T-helper 17 cell (primary cell): ENCODE results near the gene CHST4. TPM values are rescaled to one million over a fixed set of nuclear protein-coding genes. Genes with fewer than 3 reads are reported as not detected.
A peak's percentile ranks its signal among the peaks of the same experiment; 100 is the strongest.
"Not testable (repeated sequence)": the region's sequence is repeated elsewhere in the genome, so short reads cannot be mapped to it uniquely, and the experiment has no call there.

Experiments used
- ATAC-seq: fragments of 150-1000 bp; cut with Tn5 transposase; 2 replicates; pipeline ENCODE4 v1.10.0; 2021; ENCODE audit warnings: mild to moderate bottlenecking, moderate library complexity
- DNase-seq, 3 donors: peaks; one replicate each; pipeline versions ENCODE4 v3.0.0 to v3.0.0-alpha.2; 2020 to 2021
- H3K9me3 ChIP-seq: one replicate; pipeline ENCODE4 v1.7.0; 2013; ENCODE audit warnings: low read length, mild to moderate bottlenecking; ENCODE audit not compliant: control insufficient read depth, poor library complexity, severe bottlenecking
- H3K27ac Mint-ChIP-seq: one replicate; pipeline ENCODE4 v1.8.0; 2022; ENCODE audit warnings: mild to moderate bottlenecking, moderate library complexity, mixed read lengths
- H3K27me3 Mint-ChIP-seq: one replicate; pipeline ENCODE4 v1.8.0; 2022; ENCODE audit warnings: mixed read lengths
- H3K36me3 Mint-ChIP-seq: one replicate; pipeline ENCODE4 v1.8.0; 2022; ENCODE audit warnings: low read depth, mixed read lengths
- H3K4me1 Mint-ChIP-seq: one replicate; pipeline ENCODE4 v1.8.0; 2022; ENCODE audit warnings: mild to moderate bottlenecking, mixed read lengths
- H3K4me3 Mint-ChIP-seq: one replicate; pipeline ENCODE4 v1.8.0; 2022; ENCODE audit warnings: mild to moderate bottlenecking, moderate library complexity, mixed read lengths
- total RNA-seq, 4 donors: library from RNA in 2 of 4; stranded (reverse) in 2 of 4; gene quantifications; one replicate each; pipeline ENCODE4 v1.2.3 and lab custom pipeline; 2022 to 2026

CHST4 gene
- total RNA-seq, 2 donors from 2014 or later = not detected

DNA sequence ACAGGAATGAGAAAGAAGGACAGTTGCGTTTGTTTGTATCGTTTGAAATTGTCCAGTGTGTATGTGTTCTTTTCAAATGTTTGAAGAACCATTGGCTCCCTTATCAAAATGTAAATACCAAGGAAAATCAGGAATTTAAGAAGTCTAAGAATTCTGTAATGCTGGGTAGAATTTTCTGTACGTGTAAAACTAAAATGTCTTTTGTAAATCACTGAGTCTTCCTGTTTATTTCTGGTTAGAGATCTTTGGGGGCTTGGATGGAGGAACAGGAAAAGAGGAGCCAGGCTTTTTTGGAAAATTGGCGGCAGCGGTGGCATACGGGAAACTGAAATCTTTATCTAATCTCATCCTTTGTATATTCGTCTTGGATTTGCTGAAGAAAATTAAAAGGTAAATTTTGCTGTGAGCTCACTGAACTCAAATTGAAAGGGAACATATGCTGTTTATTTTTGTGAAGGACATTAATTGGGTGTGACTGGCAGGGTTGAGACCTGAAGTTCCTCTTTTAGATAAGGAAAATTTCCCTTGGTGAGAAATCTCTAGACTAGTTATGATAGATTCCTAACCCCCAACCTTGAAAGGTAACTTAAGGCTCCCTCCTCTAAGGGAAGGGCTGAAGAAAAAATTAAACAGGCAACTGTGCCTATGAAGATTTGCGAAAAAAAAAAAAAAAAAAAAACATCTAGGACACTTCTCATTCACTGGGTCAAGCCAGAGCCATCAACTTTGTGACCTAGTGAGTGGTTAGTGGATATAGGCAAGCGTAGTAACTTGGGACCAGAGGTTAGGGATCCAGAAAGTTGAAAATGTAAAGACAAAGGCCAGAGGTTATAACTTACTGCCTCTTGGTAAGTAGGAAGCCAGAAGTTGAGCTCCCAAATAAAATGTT is 39.8 kb downstream of the CHST4 start:
- no peak for DNase-seq
- peaks cover 18% of the 10 kb centered on the region for H3K4me1 Mint-ChIP-seq
- peak overlapping the region; percentile 98 for H3K27ac Mint-ChIP-seq
- H3K27me3 Mint-ChIP-seq = no peaks in the 10 kb centered on the region
- no peaks in the 10 kb centered on the region for H3K9me3 ChIP-seq
- ATAC-seq = no peak
- H3K4me3 Mint-ChIP-seq = peak overlapping the region; percentile 93
- no peaks in the 10 kb centered on the region for H3K36me3 Mint-ChIP-seq

DNA sequence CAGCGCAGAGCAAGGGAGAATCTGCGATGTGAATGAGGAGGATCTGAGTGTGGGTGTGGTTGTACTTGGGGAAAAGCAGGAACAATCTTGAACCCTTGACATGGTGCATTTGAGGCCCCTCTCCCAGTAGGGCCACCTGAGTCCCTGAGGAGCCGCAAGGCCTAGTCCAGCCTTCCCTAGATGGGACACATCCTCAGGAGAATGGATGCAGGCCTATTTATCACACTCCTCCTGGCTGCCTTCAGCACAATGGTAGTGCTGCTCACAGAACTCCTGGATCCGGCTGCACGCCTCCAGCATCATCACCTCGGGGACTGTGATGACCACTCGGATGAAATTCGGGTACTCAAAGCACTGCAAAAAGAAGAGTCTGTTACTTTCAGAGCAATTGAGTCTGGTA is 41.7 kb downstream of the CHST4 start:
- peaks cover 7% of the 10 kb centered on the region for H3K27me3 Mint-ChIP-seq
- peaks cover 18% of the 10 kb centered on the region for H3K4me1 Mint-ChIP-seq
- DNase-seq = no peak
- no peak overlapping the region for H3K4me3 Mint-ChIP-seq
- ATAC-seq = no peak
- H3K36me3 Mint-ChIP-seq = no peaks in the 10 kb centered on the region
- no peaks in the 10 kb centered on the region for H3K9me3 ChIP-seq
- H3K27ac Mint-ChIP-seq = no peak overlapping the region

DNA sequence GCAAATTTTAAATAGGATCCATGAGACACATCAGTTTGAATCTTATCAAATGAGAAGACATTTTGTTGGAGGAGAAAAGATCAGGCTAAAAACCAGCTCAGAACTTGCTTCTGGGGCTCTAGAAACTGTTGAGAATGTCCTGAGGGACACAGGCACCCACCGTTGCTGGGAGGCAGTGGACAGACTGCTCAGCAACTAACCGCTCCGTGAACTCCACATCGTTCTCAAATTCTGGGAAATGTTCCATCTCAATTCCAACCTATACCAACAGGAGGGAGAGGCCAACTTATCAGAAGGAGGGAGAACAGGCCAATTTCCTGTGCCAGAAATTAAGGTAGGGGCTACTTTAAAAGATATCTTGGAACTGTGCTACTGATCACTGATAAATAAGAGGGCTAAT is 42.3 kb downstream of the CHST4 start:
- peaks cover 7% of the 10 kb centered on the region for H3K27me3 Mint-ChIP-seq
- peaks cover 18% of the 10 kb centered on the region for H3K4me1 Mint-ChIP-seq
- no peaks in the 10 kb centered on the region for H3K36me3 Mint-ChIP-seq
- DNase-seq = no peak
- no peak for ATAC-seq
- no peak overlapping the region for H3K4me3 Mint-ChIP-seq
- no peak overlapping the region for H3K27ac Mint-ChIP-seq
- H3K9me3 ChIP-seq = no peaks in the 10 kb centered on the region

DNA sequence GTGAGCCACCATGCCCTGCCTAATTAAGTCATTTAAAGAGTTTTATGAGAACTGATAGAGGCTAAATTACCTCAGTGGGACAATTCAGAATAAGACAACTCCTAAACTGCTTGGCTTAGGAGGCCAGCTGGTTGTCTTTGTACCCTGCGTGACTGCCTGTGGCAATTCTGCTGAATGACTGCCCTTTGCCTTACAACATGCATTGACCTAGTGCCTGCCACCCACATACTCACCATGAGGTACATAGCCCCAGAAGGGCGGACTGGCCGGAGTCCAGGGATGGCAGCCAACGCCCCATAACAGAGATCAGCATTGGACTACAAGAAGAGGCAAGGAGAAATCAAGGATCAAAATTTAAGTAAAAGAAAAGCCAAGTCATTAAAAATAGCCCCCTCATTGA is 43.4 kb downstream of the CHST4 start:
- Mint-ChIP-seq H3K4me3 (no peak overlapping the region), H3K4me1 (peaks cover 12% of the 10 kb centered on the region), H3K36me3 (no peaks in the 10 kb centered on the region), H3K27me3 (peaks cover 7% of the 10 kb centered on the region), H3K27ac (no peak overlapping the region)
- H3K9me3 ChIP-seq = no peaks in the 10 kb centered on the region
- ATAC-seq (no peak), DNase-seq (no peak)

DNA sequence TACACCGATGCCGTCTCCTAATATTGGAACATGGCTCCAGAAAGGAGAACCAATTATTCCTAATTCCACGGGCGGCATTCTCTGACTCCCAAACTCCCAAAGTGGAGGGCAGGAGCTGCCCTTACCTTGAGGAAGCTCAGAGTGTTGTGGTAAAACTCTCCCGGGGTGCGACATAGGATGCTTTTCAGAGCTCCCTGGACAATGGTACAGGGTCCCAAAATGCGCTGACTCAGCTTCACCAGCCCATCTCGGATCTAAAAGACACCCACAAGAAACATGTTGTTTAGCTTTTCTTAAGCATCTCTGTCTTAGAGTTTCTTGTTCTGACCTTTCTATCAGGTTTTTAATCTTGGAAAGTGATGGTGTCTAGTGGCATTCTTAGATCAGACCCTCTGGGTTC is 43.9 kb downstream of the CHST4 start:
- no peaks in the 10 kb centered on the region for H3K9me3 ChIP-seq
- no peak for ATAC-seq
- DNase-seq = no peak
- Mint-ChIP-seq H3K27ac (no peak overlapping the region), H3K4me1 (peaks cover 7% of the 10 kb centered on the region), H3K36me3 (no peaks in the 10 kb centered on the region), H3K4me3 (no peak overlapping the region), H3K27me3 (peaks cover 8% of the 10 kb centered on the region)

DNA sequence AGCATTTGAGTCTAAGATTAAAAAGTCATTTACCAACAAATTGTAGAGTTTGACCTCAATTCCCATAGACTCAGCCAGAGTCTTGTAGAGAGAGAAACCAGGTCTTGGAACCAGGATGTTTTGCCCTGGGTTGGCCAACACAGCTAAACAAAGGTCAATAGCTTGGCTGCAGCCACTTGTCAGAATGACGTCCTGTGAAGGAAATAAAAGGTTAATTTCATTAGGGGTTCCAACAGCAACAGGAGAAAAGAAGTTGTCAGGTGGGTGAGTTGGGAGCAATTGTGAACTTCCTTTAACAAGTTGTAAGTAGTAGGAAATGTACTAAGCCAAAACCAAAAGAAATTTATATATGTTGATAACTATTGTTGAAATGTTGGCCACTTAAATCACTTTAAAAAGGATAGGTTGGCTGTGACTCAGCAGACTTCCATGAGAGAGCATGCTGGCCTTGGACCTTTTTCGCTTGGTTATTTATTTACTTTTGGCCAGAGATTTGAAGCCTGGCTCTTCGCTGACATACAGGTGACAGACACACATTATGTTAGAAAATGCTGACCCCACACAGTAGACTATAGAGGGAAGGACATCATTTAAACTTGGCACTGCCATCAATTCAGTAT is 46.4 kb downstream of the CHST4 start:
- Mint-ChIP-seq H3K36me3 (no peaks in the 10 kb centered on the region), H3K4me3 (no peak overlapping the region), H3K27ac (no peak overlapping the region), H3K27me3 (peaks cover 32% of the 10 kb centered on the region), H3K4me1 (no peaks in the 10 kb centered on the region)
- DNase-seq = no peak
- ATAC-seq = no peak
- H3K9me3 ChIP-seq = no peaks in the 10 kb centered on the region

DNA sequence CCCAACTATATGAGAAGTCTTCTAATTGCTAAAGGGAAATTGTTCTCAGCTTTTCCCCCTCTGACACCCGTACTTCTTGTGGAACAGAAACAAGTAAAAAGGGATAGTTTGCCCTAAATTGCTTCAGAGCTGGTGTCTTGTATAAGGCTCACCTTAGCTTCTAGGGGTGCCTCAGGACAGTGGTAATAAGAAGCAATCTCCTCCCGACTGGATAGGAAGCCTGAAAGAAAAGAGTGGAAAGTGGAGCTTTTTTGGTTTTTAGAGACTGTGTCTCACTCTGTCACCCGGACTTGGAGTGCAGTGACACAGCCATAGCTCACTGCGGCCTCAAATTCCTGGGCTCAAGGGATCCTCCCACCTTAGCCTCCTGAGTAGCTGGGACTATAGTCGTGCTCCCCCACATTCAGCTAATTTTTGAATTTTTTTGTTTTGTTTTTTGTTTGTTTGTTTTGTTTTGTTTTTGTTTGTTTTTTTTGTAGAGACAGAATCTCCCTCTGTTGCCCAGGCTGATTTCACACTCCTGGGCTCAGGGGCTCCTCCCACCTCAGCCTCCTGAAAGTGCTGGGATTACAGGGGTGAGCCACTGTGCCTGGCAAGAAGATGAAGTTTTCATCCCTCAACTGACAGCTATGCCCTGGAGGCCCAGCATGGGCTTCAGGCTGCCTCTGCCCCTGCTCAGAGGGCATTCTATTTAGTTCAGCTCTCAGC is 47.3 kb downstream of the CHST4 start:
- no peaks in the 10 kb centered on the region for H3K4me1 Mint-ChIP-seq
- H3K4me3 Mint-ChIP-seq = no peak overlapping the region
- ATAC-seq = no peak
- no peak for DNase-seq
- H3K36me3 Mint-ChIP-seq = no peaks in the 10 kb centered on the region
- H3K27me3 Mint-ChIP-seq = peaks cover 36% of the 10 kb centered on the region
- H3K9me3 ChIP-seq = no peaks in the 10 kb centered on the region
- no peak overlapping the region for H3K27ac Mint-ChIP-seq

DNA sequence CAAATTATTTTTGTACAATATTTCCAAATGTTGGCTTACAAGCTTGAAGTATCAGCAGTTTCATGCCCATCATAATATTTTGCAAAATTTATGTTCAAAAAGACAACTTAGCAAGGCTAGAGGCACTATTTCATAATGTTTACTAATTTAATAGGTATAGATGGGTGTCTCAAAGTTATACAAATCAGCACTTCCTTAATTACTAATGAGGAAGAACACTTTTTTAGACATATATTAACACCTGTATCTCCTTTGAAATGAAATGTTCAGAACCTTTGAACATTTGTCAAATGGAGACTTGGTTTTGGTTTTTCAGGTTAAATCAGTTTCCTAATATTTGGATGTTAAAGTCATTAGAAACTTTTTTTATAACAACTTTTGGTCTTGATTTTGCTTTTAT is 48.5 kb downstream of the CHST4 start:
- no peaks in the 10 kb centered on the region for H3K36me3 Mint-ChIP-seq

DNA sequence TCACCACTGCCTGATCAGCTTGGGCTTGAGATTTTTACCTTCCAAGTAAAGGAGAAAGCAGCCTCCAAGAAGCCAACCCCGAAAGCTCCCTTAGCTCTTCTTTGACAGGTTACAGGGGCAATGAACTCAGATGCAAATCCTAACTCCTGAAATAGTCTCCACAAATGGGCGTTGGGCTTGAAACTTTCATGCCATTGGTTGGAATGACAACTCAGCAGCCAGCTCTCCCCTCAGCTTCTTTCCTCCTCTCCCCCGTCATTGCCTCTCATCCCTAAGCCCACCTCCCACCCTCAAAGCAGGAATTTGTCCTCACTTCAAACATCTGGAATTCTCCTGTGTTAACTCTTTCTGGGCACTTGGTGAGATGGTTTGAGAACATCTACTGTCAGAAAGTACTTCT is 50.7 kb downstream of the CHST4 start, which contains the start of gene TAT:
TAT (minus strand) TSS at position 122 of the 400 bp plus-strand sequence. CDS start 677 bp downstream, outside the sequence.
- no peak within 1 kb of the TSS for H3K4me3 Mint-ChIP-seq
- no peak within 1 kb of the TSS for H3K27ac Mint-ChIP-seq
- no peaks in the 10 kb centered on the region for H3K9me3 ChIP-seq
- peaks cover 38% of the 10 kb centered on the region for H3K27me3 Mint-ChIP-seq
- DNase-seq (no peak), ATAC-seq (no peak)
- no peaks in the 10 kb centered on the region for H3K36me3 Mint-ChIP-seq
- no peaks in the 10 kb centered on the region for H3K4me1 Mint-ChIP-seq

More for the DNA sequence above, 48.5 kb downstream of the CHST4 start:
- no peak for DNase-seq
- H3K9me3 ChIP-seq = no peaks in the 10 kb centered on the region
- no peaks in the 10 kb centered on the region for H3K4me1 Mint-ChIP-seq
- ATAC-seq = no peak
- peaks cover 36% of the 10 kb centered on the region for H3K27me3 Mint-ChIP-seq
- H3K4me3 Mint-ChIP-seq = no peak overlapping the region
- H3K27ac Mint-ChIP-seq = no peak overlapping the region

DNA sequence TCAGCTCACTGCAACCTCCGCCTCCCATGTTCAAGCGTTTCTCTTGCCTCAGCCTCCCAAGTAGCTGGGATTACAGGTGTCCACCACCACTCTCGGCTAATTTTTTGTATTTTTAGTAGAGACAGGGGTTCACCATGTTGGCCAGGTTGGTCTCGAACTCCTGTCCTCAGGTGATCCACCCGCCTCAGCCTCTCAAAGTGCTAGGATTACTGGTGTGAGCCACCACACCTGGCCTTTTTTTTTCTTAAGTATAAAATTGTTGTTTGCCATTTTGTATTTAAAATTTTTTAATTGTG is 56.3 kb downstream of the CHST4 start:
- H3K4me3 Mint-ChIP-seq, DNase-seq, H3K9me3 ChIP-seq, H3K27ac Mint-ChIP-seq, H3K36me3 Mint-ChIP-seq, H3K4me1 Mint-ChIP-seq, ATAC-seq: not testable (repeated sequence)
- peaks cover 47% of the 10 kb centered on the region for H3K27me3 Mint-ChIP-seq

DNA sequence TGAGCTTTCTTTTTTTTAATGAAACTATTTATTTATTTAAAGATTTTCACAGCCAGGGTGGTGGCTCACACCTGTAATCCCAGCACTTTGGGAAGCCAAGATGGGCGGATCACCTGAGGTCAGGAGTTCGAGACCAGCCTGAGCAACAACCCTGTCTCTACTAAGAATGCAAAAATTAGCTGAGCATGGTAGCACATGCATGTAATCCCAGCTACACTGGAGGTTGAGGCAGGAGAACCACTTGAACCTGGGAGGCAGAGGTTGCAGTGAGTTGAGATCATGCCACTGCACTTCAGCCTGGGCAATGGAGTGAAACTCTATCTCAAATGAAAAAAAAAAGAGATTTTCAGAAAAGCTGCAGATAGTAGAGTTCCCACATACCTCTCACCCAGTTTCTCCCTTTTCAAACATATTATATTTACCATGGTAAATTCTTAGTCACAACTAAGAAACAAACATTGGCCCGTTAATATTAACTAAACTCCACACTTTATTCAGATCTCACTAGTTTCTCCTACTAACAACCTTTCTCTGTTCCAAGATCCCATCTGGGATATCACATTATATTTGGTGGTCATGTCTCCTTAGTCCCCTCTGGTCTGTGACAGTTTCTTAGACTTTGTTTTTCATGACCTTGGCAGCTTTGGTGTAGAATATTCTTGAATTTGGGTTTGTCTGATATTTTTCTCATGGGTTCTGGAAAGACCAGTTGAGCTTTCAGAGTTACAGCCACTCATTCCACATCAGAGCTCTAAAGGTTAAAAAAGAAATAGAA is 58.5 kb downstream of the CHST4 start:
- no peaks in the 10 kb centered on the region for H3K9me3 ChIP-seq
- peaks cover 57% of the 10 kb centered on the region for H3K27me3 Mint-ChIP-seq
- no peak for DNase-seq
- H3K27ac Mint-ChIP-seq = no peak overlapping the region
- ATAC-seq = no peak
- no peaks in the 10 kb centered on the region for H3K4me1 Mint-ChIP-seq
- H3K4me3 Mint-ChIP-seq = no peak overlapping the region
- H3K36me3 Mint-ChIP-seq = peaks cover 2% of the 10 kb centered on the region

DNA sequence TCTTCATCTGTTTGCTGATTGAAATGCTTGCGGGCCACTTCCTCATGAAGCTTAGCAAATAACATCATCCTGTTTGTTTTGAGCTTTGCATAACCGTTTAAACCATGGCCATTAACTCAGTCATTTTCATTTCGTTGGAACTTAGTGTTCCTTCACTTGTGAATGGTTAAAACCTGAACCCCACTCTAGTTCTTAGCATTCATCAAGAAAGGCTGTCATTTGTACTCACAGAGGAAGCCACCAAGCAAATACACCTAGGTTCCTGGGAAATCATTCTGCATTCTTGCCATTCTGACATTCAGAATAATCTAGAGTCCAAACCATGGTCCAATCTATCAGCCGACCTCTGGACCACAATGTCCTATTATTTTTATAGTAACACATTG is 59.1 kb downstream of the CHST4 start:
- Mint-ChIP-seq H3K4me1 (no peaks in the 10 kb centered on the region), H3K4me3 (no peak overlapping the region), H3K27me3 (peaks cover 54% of the 10 kb centered on the region), H3K27ac (no peak overlapping the region), H3K36me3 (peaks cover 2% of the 10 kb centered on the region)
- H3K9me3 ChIP-seq = no peaks in the 10 kb centered on the region
- DNase-seq (no peak), ATAC-seq (no peak)
